ENCODE data around the gene IGLL1. TPM values are rescaled to one million over a fixed set of nuclear protein-coding genes. Genes with fewer than 3 reads are reported as not detected.

The IGLL1 gene
- total RNA-seq, 1 donor from 2014 or later: not detected

Small RNA genes lying within 50 kb of the gene (small RNA-seq; reads per million reads assigned to genes)
- not detected for gene AP000346.3

Other genes starting within 250 kb of the IGLL1 start
- not detected for gene DRICH1, start 52.0 kb upstream of the IGLL1 start, total RNA-seq
- gene RGL4, start 110.7 kb upstream of the IGLL1 start, total RNA-seq: not detected
- gene ZNF70, start 170.8 kb upstream of the IGLL1 start, total RNA-seq: 4.9 TPM
- gene VPREB3, start 174.1 kb upstream of the IGLL1 start, total RNA-seq: not detected
- not detected for gene C22orf15, start 182.7 kb upstream of the IGLL1 start, total RNA-seq
- 12.0 TPM for gene CHCHD10, start 187.7 kb upstream of the IGLL1 start, total RNA-seq
- 6.4 TPM for gene MMP11, start 192.6 kb upstream of the IGLL1 start, total RNA-seq
- gene SMARCB1, start 206.7 kb upstream of the IGLL1 start, total RNA-seq: 147 TPM

Measured in vagina (tissue), 1 donor.